Liver (tissue), 9 donors: ENCODE measurements around the gene CCDC93. TPM values are rescaled to one million over a fixed set of nuclear protein-coding genes. Genes with fewer than 3 reads are reported as not detected.

Experiments
- DNase-seq: peaks from one replicate; pipeline ENCODE4 v3.0.0-alpha.2; 2017; ENCODE audit warnings: low spot score
- H3K27ac ChIP-seq, 2 donors: one replicate each; pipeline ENCODE4 v1.7.0; 2013; ENCODE audit warnings: inconsistent platforms in 2 of 2, low read length in 2 of 2, control low read depth in 1 of 2, low read depth in 1 of 2, mild to moderate bottlenecking in 1 of 2
- H3K27me3 ChIP-seq, 4 donors: one replicate each; pipeline versions ENCODE4 v1.6.1 to v1.7.0; 2013; ENCODE audit warnings: low read length in 3 of 4, inconsistent platforms in 1 of 4, mild to moderate bottlenecking in 1 of 4, moderate library complexity in 1 of 4; ENCODE audit not compliant: control insufficient read depth in 4 of 4, insufficient read depth in 4 of 4
- H3K36me3 ChIP-seq, 4 donors: one replicate each; pipeline versions ENCODE4 v1.6.1 to v1.7.0; 2013; ENCODE audit warnings: low read length in 3 of 4, mild to moderate bottlenecking in 3 of 4, low read depth in 1 of 4, moderate library complexity in 1 of 4; ENCODE audit not compliant: control insufficient read depth in 4 of 4, insufficient read depth in 3 of 4
- H3K4me1 ChIP-seq, 4 donors: one replicate each; pipeline versions ENCODE4 v1.6.1 to v1.7.0; 2013; ENCODE audit warnings: low read length in 3 of 4, mild to moderate bottlenecking in 3 of 4, moderate library complexity in 1 of 4; ENCODE audit not compliant: control insufficient read depth in 4 of 4, insufficient read depth in 4 of 4
- H3K4me3 ChIP-seq, 3 donors: one replicate each; pipeline versions ENCODE4 v1.6.1 to v1.7.0; 2013; ENCODE audit warnings: low read length in 3 of 3, control low read depth in 1 of 3, low read depth in 1 of 3, mild to moderate bottlenecking in 1 of 3
- H3K9ac ChIP-seq, 2 donors: one replicate each; pipeline ENCODE4 v1.7.0; 2013; ENCODE audit warnings: low read length in 2 of 2, mild to moderate bottlenecking in 2 of 2, moderate library complexity in 2 of 2, control low read depth in 1 of 2, low read depth in 1 of 2
- H3K9me3 ChIP-seq, 4 donors: one replicate each; pipeline versions ENCODE4 v1.6.1 to v1.7.0; 2013; ENCODE audit warnings: low read length in 3 of 4; ENCODE audit not compliant: control insufficient read depth in 4 of 4
- CTCF ChIP-seq: fragments of 150-350 bp; IDR thresholded peaks from 2 replicates; pipeline ENCODE4 v1.5.1; 2017; ENCODE audit warnings: improper control_type of control experiment, low read depth, low read length; ENCODE audit not compliant: missing input control
- EGR1 ChIP-seq, 2 donors: IDR thresholded peaks; 2 replicates each; pipeline ENCODE4 v1.6.1; 2016 to 2018; ENCODE audit warnings: antibody characterized with exemption in 2 of 2, low read depth in 2 of 2
- FOXA1 ChIP-seq: IDR thresholded peaks from 2 replicates; pipeline ENCODE4 v1.6.1; 2016; ENCODE audit warnings: antibody characterized with exemption
- FOXA2 ChIP-seq: IDR thresholded peaks from 2 replicates; pipeline ENCODE4 v1.6.1; 2016; ENCODE audit warnings: antibody characterized with exemption
- GABPA ChIP-seq, 2 donors: IDR thresholded peaks in 1 of 2; conservative IDR thresholded peaks in 1 of 2; 2 replicates each; pipeline ENCODE4 v1.6.1; 2016; ENCODE audit warnings: antibody characterized with exemption in 2 of 2, mild to moderate bottlenecking in 1 of 2, moderate library complexity in 1 of 2
- HNF4A ChIP-seq, 2 donors: conservative IDR thresholded peaks; 2 replicates each; pipeline ENCODE4 v1.6.1; 2016; ENCODE audit warnings: antibody characterized with exemption in 2 of 2, mild to moderate bottlenecking in 2 of 2
- HNF4G ChIP-seq: IDR thresholded peaks from 2 replicates; pipeline ENCODE4 v1.6.1; 2016; ENCODE audit warnings: antibody characterized with exemption
- JUND ChIP-seq, 2 donors: IDR thresholded peaks; 2 replicates each; pipeline ENCODE4 v1.6.1; 2016; ENCODE audit warnings: antibody characterized with exemption in 2 of 2
- NR2F2 ChIP-seq: IDR thresholded peaks from 2 replicates; pipeline ENCODE4 v1.6.1; 2016; ENCODE audit warnings: antibody characterized with exemption
- RAD21 ChIP-seq, 2 donors: IDR thresholded peaks; 2 replicates each; pipeline ENCODE4 v1.6.1; 2016; ENCODE audit warnings: antibody characterized with exemption in 2 of 2, mild to moderate bottlenecking in 2 of 2
- RXRA ChIP-seq, 2 donors: IDR thresholded peaks; 2 replicates each; pipeline ENCODE4 v1.6.1; 2017 to 2018; ENCODE audit warnings: antibody characterized with exemption in 2 of 2, mild to moderate bottlenecking in 1 of 2
- SP1 ChIP-seq: IDR thresholded peaks from 2 replicates; pipeline ENCODE4 v1.6.1; 2018; ENCODE audit warnings: antibody characterized with exemption, mild to moderate bottlenecking
- TAF1 ChIP-seq: conservative IDR thresholded peaks from 2 replicates; pipeline ENCODE4 v1.6.1; 2016; ENCODE audit warnings: antibody characterized with exemption, mild to moderate bottlenecking
- YY1 ChIP-seq: IDR thresholded peaks from 2 replicates; pipeline ENCODE4 v1.6.1; 2016; ENCODE audit warnings: antibody characterized with exemption, mild to moderate bottlenecking
- ZBTB33 ChIP-seq: IDR thresholded peaks from 2 replicates; pipeline ENCODE4 v1.6.1; 2016; ENCODE audit warnings: antibody characterized with exemption
- WGBS: extraction: QIAGEN DNeasy Blood & Tissue Kit; methylation state at CpG from one replicate; pipeline ENCODE4 v1.1.7; 2013; 5-methylcytosine and 5-hydroxymethylcytosine counted together
- polyA plus RNA-seq, 2 donors: library from polyadenylated mRNA; stranded (reverse) in 1 of 2; unstranded in 1 of 2; fragments of 200-250 nt in 1 of 2; fragments of >200 nt in 1 of 2; fragmentation: Nextera tagmentation in 1 of 2; extraction: Ambion mirVana in 1 of 2; gene quantifications; one replicate each; pipeline versions ENCODE4 v1.2.1 to v1.2.3, GENCODE V29; 2013 to 2015
- total RNA-seq, 2 donors: library from RNA; depleted of rRNA; stranded (reverse); fragments of >200 nt; gene quantifications; one replicate each; pipeline ENCODE4 v1.2.3, GENCODE V29; 2014
- TF ChIP-seq, protein P1 (sequence below): IDR thresholded peaks from 2 replicates; pipeline ENCODE4 v1.6.1; 2016; ENCODE audit warnings: antibody characterized with exemption
- TF ChIP-seq, protein P2 (sequence below): IDR thresholded peaks from 2 replicates; pipeline ENCODE4 v1.6.1; 2016; ENCODE audit warnings: antibody characterized with exemption, mild to moderate bottlenecking
- TF ChIP-seq, protein P3 (sequence below): IDR thresholded peaks from 2 replicates; pipeline ENCODE4 v1.6.1; 2016; ENCODE audit warnings: antibody characterized with exemption
- donor health status: healthy.
- donor health status: healthy.
- donor health status: healthy.
- donor health status: healthy.
- donor health status: healthy.

The CCDC93 gene
- total and polyA plus RNA-seq, 4 donors = 4.0 to 14.2 (median 8.5) TPM

DNA sequence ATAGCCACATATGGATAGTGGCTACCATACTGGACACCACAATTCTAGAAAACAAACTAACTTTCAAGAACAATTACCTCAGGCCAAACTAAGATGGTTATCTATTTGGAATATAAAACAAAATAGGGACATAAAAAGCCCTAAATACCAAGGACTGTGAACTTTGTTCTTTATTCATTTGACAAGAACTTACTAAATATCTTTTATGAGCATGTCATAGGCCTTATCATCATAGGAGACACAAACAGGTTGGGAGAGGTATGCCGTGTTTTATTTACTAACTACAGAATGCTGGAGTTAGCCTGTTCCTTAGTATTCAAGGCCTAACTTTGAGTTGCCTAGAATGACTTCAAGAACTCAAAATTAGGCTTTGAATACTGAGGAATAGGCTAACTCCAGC, 32.1 kb downstream of the CCDC93 start:
- no peaks in the 10 kb centered on the region for H3K27me3 ChIP-seq
- peaks cover 2 to 29% (median 24%) of the 10 kb centered on the region in 4 donors for H3K36me3 ChIP-seq
- no peak overlapping the region for H3K4me3 ChIP-seq
- 68% methylated on average over 1 of the region's 1 CpG for WGBS
- TF ChIP-seq, protein P1, sequence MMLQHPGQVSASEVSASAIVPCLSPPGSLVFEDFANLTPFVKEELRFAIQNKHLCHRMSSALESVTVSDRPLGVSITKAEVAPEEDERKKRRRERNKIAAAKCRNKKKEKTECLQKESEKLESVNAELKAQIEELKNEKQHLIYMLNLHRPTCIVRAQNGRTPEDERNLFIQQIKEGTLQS = no peak
- no peak for TF ChIP-seq FOXA2
- TF ChIP-seq RXRA (IDR thresholded peaks at IDR 0.05) = no peak
- TF ChIP-seq SP1 = no peak
- TF ChIP-seq RAD21 (IDR thresholded peaks at IDR 0.05) = no peak
- no peak for TF ChIP-seq EGR1 (IDR thresholded peaks at IDR 0.05; ENCODE audit: low read depth in 2 of 2)
- TF ChIP-seq HNF4A (conservative IDR thresholded peaks at IDR 0.05) = no peak
- no peak for TF ChIP-seq GABPA (IDR thresholded peaks at IDR 0.05 in 1 of 2, conservative IDR thresholded peaks at IDR 0.05 in 1 of 2)
- TF ChIP-seq CTCF = no peak
- TF ChIP-seq ZBTB33 = no peak
- no peak for TF ChIP-seq TAF1
- TF ChIP-seq, protein P2, sequence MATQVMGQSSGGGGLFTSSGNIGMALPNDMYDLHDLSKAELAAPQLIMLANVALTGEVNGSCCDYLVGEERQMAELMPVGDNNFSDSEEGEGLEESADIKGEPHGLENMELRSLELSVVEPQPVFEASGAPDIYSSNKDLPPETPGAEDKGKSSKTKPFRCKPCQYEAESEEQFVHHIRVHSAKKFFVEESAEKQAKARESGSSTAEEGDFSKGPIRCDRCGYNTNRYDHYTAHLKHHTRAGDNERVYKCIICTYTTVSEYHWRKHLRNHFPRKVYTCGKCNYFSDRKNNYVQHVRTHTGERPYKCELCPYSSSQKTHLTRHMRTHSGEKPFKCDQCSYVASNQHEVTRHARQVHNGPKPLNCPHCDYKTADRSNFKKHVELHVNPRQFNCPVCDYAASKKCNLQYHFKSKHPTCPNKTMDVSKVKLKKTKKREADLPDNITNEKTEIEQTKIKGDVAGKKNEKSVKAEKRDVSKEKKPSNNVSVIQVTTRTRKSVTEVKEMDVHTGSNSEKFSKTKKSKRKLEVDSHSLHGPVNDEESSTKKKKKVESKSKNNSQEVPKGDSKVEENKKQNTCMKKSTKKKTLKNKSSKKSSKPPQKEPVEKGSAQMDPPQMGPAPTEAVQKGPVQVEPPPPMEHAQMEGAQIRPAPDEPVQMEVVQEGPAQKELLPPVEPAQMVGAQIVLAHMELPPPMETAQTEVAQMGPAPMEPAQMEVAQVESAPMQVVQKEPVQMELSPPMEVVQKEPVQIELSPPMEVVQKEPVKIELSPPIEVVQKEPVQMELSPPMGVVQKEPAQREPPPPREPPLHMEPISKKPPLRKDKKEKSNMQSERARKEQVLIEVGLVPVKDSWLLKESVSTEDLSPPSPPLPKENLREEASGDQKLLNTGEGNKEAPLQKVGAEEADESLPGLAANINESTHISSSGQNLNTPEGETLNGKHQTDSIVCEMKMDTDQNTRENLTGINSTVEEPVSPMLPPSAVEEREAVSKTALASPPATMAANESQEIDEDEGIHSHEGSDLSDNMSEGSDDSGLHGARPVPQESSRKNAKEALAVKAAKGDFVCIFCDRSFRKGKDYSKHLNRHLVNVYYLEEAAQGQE = no peak
- TF ChIP-seq YY1 = no peak
- TF ChIP-seq, protein P3, sequence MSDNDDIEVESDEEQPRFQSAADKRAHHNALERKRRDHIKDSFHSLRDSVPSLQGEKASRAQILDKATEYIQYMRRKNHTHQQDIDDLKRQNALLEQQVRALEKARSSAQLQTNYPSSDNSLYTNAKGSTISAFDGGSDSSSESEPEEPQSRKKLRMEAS = no peak
- no peak for TF ChIP-seq NR2F2
- TF ChIP-seq HNF4G = no peak
- TF ChIP-seq FOXA1 = no peak
- no peak for TF ChIP-seq JUND (IDR thresholded peaks at IDR 0.05)
- H3K27ac ChIP-seq = no peak overlapping the region
- no peaks in the 10 kb centered on the region for H3K4me1 ChIP-seq
- H3K9ac ChIP-seq = no peak overlapping the region
- no peaks in the 10 kb centered on the region for H3K9me3 ChIP-seq
- DNase-seq = no peak
